Measurements from ENCODE around the gene PACRG. TPM values are rescaled to one million over a fixed set of nuclear protein-coding genes. Genes with fewer than 3 reads are reported as not detected.

PACRG gene
- polyA plus RNA-seq, 3 donors: not detected

DNA sequence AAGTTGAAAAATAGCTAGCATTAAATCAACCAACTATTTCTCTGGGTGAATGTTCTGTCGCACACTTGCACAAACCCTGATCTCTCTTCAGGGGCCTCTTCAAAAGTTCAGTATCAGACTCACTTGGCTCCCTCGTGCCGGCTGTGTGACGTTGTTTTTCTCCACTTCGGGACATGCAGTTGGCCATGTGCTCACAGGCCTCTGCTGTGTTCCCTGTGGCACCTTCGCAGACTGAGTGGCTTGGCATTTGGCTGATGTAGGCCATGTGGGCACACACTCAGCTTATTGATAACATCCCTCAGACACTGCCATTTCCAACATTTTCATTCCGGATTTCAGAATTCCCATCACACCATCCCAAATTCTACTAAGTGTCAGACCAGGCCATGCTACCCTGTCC, 49.3 kb downstream of the PACRG start:
- Histone ChIP-seq H3K79me2 (ENCODE audit: insufficient read depth, low read length) (no peaks in the 10 kb centered on the region), H3K27ac (ENCODE audit: low read depth in 1 of 2, low read length in 2 of 2) (no peak overlapping the region), H3K4me2 (replicated peaks; ENCODE audit: extremely low read depth, low read length, poor library complexity, severe bottlenecking) (no peak overlapping the region), H3K4me1 (ENCODE audit: control insufficient read depth in 1 of 2, insufficient read depth in 2 of 2, low read length in 2 of 2) (no peaks in the 10 kb centered on the region), H3K4me3 (replicated peaks in 1 of 3; ENCODE audit: low read depth in 2 of 3, low read length in 3 of 3) (no peak overlapping the region), H3K9ac (ENCODE audit: insufficient read depth, low read length, poor library complexity, severe bottlenecking) (no peak overlapping the region), H3K36me3 (replicated peaks in 1 of 2; ENCODE audit: control insufficient read depth in 1 of 2, insufficient read depth in 2 of 2, low read length in 2 of 2) (no peaks in the 10 kb centered on the region), H3K9me3 (replicated peaks in 1 of 2; ENCODE audit: control insufficient read depth in 1 of 2, insufficient read depth in 1 of 2, low read length in 2 of 2) (peaks cover 10 to 11% of the 10 kb centered on the region in 2 donors), H2AFZ (ENCODE audit: insufficient read depth, low read depth, low read length, poor library complexity, severe bottlenecking) (no peak overlapping the region), H3K27me3 (ENCODE audit: control insufficient read depth in 2 of 2, insufficient read depth in 2 of 2, low read length in 2 of 2) (no peaks in the 10 kb centered on the region), H4K20me1 (ENCODE audit: insufficient read depth, low read length) (no peaks in the 10 kb centered on the region)
- Mint-ChIP-seq H3K36me3 (no peaks in the 10 kb centered on the region), H3K9me3 (peaks cover 6 to 14% (median 10%) of the 10 kb centered on the region in 7 donors), H3K27ac (no peak overlapping the region), H3K4me3 (no peak overlapping the region), H3K27me3 (ENCODE audit: low read depth in 3 of 3) (peaks cover 0 to 3% (median 0%) of the 10 kb centered on the region in 3 donors), H3K4me1 (no peaks in the 10 kb centered on the region)
- no peak for DNase-seq
- WGBS (ENCODE audit: insufficient coverage): 82% methylated on average over 6 of the region's 7 CpGs
- intact Hi-C loops (cut with micrococcal nuclease): no loop called here
- TF ChIP-seq, protein P1, sequence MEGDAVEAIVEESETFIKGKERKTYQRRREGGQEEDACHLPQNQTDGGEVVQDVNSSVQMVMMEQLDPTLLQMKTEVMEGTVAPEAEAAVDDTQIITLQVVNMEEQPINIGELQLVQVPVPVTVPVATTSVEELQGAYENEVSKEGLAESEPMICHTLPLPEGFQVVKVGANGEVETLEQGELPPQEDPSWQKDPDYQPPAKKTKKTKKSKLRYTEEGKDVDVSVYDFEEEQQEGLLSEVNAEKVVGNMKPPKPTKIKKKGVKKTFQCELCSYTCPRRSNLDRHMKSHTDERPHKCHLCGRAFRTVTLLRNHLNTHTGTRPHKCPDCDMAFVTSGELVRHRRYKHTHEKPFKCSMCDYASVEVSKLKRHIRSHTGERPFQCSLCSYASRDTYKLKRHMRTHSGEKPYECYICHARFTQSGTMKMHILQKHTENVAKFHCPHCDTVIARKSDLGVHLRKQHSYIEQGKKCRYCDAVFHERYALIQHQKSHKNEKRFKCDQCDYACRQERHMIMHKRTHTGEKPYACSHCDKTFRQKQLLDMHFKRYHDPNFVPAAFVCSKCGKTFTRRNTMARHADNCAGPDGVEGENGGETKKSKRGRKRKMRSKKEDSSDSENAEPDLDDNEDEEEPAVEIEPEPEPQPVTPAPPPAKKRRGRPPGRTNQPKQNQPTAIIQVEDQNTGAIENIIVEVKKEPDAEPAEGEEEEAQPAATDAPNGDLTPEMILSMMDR (IDR thresholded peaks at IDR 0.05): no peak

DNA sequence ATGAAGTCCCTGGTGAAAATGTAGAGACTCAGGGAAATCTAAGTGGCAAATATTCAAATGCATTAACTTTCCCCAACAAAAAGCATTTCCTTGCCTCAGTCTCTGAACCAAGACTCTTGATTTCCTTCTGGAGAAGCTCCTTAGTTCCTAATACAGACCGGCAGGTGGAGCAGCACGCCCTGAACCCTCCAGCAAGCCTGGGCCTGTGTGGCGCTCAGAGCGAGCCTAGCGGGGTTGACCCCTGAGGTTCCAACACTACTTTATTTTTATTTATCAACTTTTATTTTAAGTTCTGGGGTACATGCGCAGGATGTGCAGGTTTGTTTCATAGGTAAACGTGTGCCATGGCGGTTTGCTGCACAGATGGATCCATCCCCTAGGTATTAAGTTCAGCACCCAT, 50.8 kb downstream of the PACRG start:
- Mint-ChIP-seq H3K36me3 (no peaks in the 10 kb centered on the region), H3K27ac (no peak overlapping the region), H3K9me3 (peaks cover 6 to 12% (median 9%) of the 10 kb centered on the region in 7 donors), H3K4me1 (no peaks in the 10 kb centered on the region), H3K4me3 (no peak overlapping the region), H3K27me3 (ENCODE audit: low read depth in 3 of 3) (peaks cover 0 to 3% (median 0%) of the 10 kb centered on the region in 3 donors)
- no peaks in the 10 kb centered on the region for H3K4me1 ChIP-seq (ENCODE audit: control insufficient read depth in 1 of 2, insufficient read depth in 2 of 2, low read length in 2 of 2)
- WGBS (ENCODE audit: insufficient coverage): 100% methylated on average over 4 of the region's 8 CpGs
- no peak overlapping the region for H3K9ac ChIP-seq (ENCODE audit: insufficient read depth, low read length, poor library complexity, severe bottlenecking)
- DNase-seq: no peak
- intact Hi-C loops (cut with micrococcal nuclease): no loop called here
- no peaks in the 10 kb centered on the region for H3K27me3 ChIP-seq (ENCODE audit: control insufficient read depth in 2 of 2, insufficient read depth in 2 of 2, low read length in 2 of 2)
- TF ChIP-seq, protein P1 (IDR thresholded peaks at IDR 0.05): no peak
- H4K20me1 ChIP-seq (ENCODE audit: insufficient read depth, low read length): no peaks in the 10 kb centered on the region
- H3K79me2 ChIP-seq (ENCODE audit: insufficient read depth, low read length): no peaks in the 10 kb centered on the region
- no peak overlapping the region for H3K4me2 ChIP-seq (replicated peaks; ENCODE audit: extremely low read depth, low read length, poor library complexity, severe bottlenecking)
- H3K9me3 ChIP-seq (replicated peaks in 1 of 2; ENCODE audit: control insufficient read depth in 1 of 2, insufficient read depth in 1 of 2, low read length in 2 of 2): peaks cover 10 to 11% of the 10 kb centered on the region in 2 donors
- H3K27ac ChIP-seq (ENCODE audit: low read depth in 1 of 2, low read length in 2 of 2): no peak overlapping the region
- H3K4me3 ChIP-seq (replicated peaks in 1 of 3; ENCODE audit: low read depth in 2 of 3, low read length in 3 of 3): no peak overlapping the region
- no peaks in the 10 kb centered on the region for H3K36me3 ChIP-seq (replicated peaks in 1 of 2; ENCODE audit: control insufficient read depth in 1 of 2, insufficient read depth in 2 of 2, low read length in 2 of 2)
- no peak overlapping the region for H2AFZ ChIP-seq (ENCODE audit: insufficient read depth, low read depth, low read length, poor library complexity, severe bottlenecking)
